ENCODE data around the gene CDK5R2. TPM values are rescaled to one million over a fixed set of nuclear protein-coding genes. Genes with fewer than 3 reads are reported as not detected.
A peak's percentile ranks its signal among the peaks of the same experiment; 100 is the strongest.

Gene CDK5R2
- total and polyA plus RNA-seq, 7 donors: 0.14 to 0.48 (median 0.36) TPM; not detected in 4

GRCh38 chr2:218992196-218992595 is 32.7 kb downstream of the CDK5R2 start:
- Histone ChIP-seq H3K27ac (no peak overlapping the region), H3K4me1 (peaks cover 0 to 30% (median 26%) of the 10 kb centered on the region in 4 donors), H3K27me3 (peaks cover 66 to 100% (median 99%) of the 10 kb centered on the region in 3 donors), H3K9me3 (no peaks in the 10 kb centered on the region), H3K4me3 (no peak overlapping the region), H3K36me3 (no peaks in the 10 kb centered on the region)
- DNase-seq: peak; percentile 27
- WGBS, 2 donors: 11 to 15% methylated on average over 7 of the region's 7 CpGs
- TF ChIP-seq, protein P1, sequence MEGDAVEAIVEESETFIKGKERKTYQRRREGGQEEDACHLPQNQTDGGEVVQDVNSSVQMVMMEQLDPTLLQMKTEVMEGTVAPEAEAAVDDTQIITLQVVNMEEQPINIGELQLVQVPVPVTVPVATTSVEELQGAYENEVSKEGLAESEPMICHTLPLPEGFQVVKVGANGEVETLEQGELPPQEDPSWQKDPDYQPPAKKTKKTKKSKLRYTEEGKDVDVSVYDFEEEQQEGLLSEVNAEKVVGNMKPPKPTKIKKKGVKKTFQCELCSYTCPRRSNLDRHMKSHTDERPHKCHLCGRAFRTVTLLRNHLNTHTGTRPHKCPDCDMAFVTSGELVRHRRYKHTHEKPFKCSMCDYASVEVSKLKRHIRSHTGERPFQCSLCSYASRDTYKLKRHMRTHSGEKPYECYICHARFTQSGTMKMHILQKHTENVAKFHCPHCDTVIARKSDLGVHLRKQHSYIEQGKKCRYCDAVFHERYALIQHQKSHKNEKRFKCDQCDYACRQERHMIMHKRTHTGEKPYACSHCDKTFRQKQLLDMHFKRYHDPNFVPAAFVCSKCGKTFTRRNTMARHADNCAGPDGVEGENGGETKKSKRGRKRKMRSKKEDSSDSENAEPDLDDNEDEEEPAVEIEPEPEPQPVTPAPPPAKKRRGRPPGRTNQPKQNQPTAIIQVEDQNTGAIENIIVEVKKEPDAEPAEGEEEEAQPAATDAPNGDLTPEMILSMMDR (IDR thresholded peaks at IDR 0.05): no peak
- no peak for TF ChIP-seq EP300 (IDR thresholded peaks at IDR 0.05)
- TF ChIP-seq POLR2A (IDR thresholded peaks at IDR 0.05): no peak
- no peak for TF ChIP-seq POLR2AphosphoS5 (IDR thresholded peaks at IDR 0.05)
- intact Hi-C loops (cut with DNase I): loop anchor here (10.0 kb wide), 1 partner anchor 163 kb away; no protein-coding TSS in a partner anchor

DNA sequence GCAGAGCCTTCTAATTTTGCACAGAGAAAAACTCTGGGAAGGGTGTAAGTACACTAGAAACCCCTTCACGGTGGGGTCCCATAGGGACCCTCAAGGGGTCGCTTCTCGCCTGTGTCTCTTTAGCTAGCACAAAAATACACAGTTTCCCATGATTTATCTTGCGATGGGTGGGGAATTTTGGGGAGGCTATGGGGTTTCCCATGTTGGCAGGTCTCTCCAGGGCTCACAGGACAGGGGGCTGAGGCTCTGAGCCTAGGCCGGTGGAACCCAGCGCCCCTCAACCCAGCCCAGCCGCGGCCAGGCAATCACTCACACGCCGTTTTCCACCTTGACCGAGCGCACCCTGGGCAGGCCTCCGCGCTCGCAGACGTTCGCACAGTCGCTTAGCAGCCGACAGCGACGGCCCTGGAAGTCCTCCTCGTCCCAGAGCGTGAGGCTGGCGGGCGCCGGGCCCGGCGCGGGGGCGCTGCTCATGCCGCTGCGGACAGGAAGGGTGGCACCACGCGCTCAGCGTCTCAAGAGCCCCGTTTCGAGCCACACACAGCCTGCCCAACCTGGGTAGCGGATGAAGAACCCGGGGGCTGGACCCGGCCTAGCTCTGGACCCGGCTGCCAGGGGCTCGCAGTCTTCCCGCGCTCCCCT is 33.4 kb downstream of the CDK5R2 start:
- intact Hi-C loops (cut with DNase I): loop anchor here (10.0 kb wide), 1 partner anchor 162 kb away; no protein-coding TSS in a partner anchor
- H3K4me3 ChIP-seq: peak overlapping the region; percentile 18 to 48 (median 32)
- no peaks in the 10 kb centered on the region for H3K36me3 ChIP-seq
- TF ChIP-seq, protein P1 (IDR thresholded peaks at IDR 0.05): no peak
- TF ChIP-seq POLR2AphosphoS5 (IDR thresholded peaks at IDR 0.05) (no peak), POLR2A (IDR thresholded peaks at IDR 0.05) (no peak), EP300 (IDR thresholded peaks at IDR 0.05) (no peak)
- no peak overlapping the region for H3K27ac ChIP-seq
- H3K27me3 ChIP-seq: peaks cover 63 to 100% (median 99%) of the 10 kb centered on the region in 3 donors
- 2 to 3% methylated on average over 44 of the region's 44 CpGs for WGBS, 2 donors
- H3K9me3 ChIP-seq: no peaks in the 10 kb centered on the region
- no peak for DNase-seq
- peaks cover 0 to 30% (median 26%) of the 10 kb centered on the region in 4 donors for H3K4me1 ChIP-seq

GRCh38 chr2:218993345-218994315 is 34.2 kb downstream of the CDK5R2 start, which contains the start of gene CRYBA2:
CRYBA2 (minus strand) TSS chr2:218993422; CDS start chr2:218993176, 246 bp downstream.
- Histone ChIP-seq H3K27ac (no peak within 1 kb of the TSS), H3K4me1 (peaks cover 0 to 30% (median 26%) of the 10 kb centered on the region in 4 donors), H3K27me3 (peaks cover 63 to 98% (median 93%) of the 10 kb centered on the region in 3 donors), H3K9me3 (no peaks in the 10 kb centered on the region), H3K36me3 (no peaks in the 10 kb centered on the region), H3K4me3 (peak within 1 kb of the TSS; percentile 18 to 48 (median 32))
- no peak for TF ChIP-seq EP300 (IDR thresholded peaks at IDR 0.05)
- no peak for TF ChIP-seq POLR2AphosphoS5 (IDR thresholded peaks at IDR 0.05)
- intact Hi-C loops (cut with DNase I): loop anchor here (10.0 kb wide), 1 partner anchor 161 kb away; no protein-coding TSS in a partner anchor
- WGBS, 2 donors: 1 to 2% methylated on average over 88 of the region's 88 CpGs
- DNase-seq: no peak

- Histone ChIP-seq H3K4me3 (no peak overlapping the region), H3K9me3 (no peaks in the 10 kb centered on the region), H3K4me1 (peaks cover 0 to 30% (median 26%) of the 10 kb centered on the region in 4 donors), H3K27ac (no peak overlapping the region), H3K36me3 (no peaks in the 10 kb centered on the region), H3K27me3 (peaks cover 53 to 98% (median 78%) of the 10 kb centered on the region in 3 donors)
- intact Hi-C loops (cut with DNase I): loop anchor here (10.0 kb wide), 1 partner anchor 159 kb away; no protein-coding TSS in a partner anchor
- DNase-seq: no peak
- TF ChIP-seq, protein P1 (IDR thresholded peaks at IDR 0.05): no peak
- TF ChIP-seq EP300 (IDR thresholded peaks at IDR 0.05) (no peak), POLR2AphosphoS5 (IDR thresholded peaks at IDR 0.05) (no peak), POLR2A (IDR thresholded peaks at IDR 0.05) (no peak)
- WGBS, 2 donors: 18 to 25% methylated on average over 8 of the region's 8 CpGs
These were observed 36.1 kb downstream of the CDK5R2 start for GRCh38 chr2:218995561-218995960.
